22Rv1 (cell line): Measurements from ENCODE around the gene MYO1F.

ENCODE experiments used
- CTCF ChIP-seq: fragments of 450-650 bp; IDR thresholded peaks from 2 replicates; pipeline ENCODE4 v1.5.1; 2017; ENCODE audit warnings: mild to moderate bottlenecking
- ZFX ChIP-seq: fragments of 450-650 bp; IDR thresholded peaks from 2 replicates; pipeline ENCODE4 v1.6.1; 2017; ENCODE audit warnings: antibody characterized with exemption, borderline replicate concordance

GRCh38 chr19:8477889-8478288 is 99.4 kb downstream of the MYO1F start:
- no peak for TF ChIP-seq CTCF
- no peak for TF ChIP-seq ZFX
